ENCODE measurements around the gene FAM151B.
A peak's percentile ranks its signal among the peaks of the same experiment; 100 is the strongest.
"Not testable (repeated sequence)": the region's sequence is repeated elsewhere in the genome, so short reads cannot be mapped to it uniquely, and the experiment has no call there.

Gene FAM151B

GRCh38 chr5:80507663-80508062 lies 19.8 kb downstream of the FAM151B start:
- DNase-seq, result no peak

GRCh38 chr5:80508844-80509243 lies 20.9 kb downstream of the FAM151B start:
- no peak for DNase-seq

- DNase-seq, result no peak
These were observed 21.5 kb downstream of the FAM151B start for GRCh38 chr5:80509362-80509761.

- DNase-seq, result no peak
These were observed 28.9 kb downstream of the FAM151B start for GRCh38 chr5:80516826-80517225.

GRCh38 chr5:80540691-80541090 lies 52.8 kb downstream of the FAM151B start:
- no peak for DNase-seq

- no peak for DNase-seq
These were observed 53.5 kb downstream of the FAM151B start for GRCh38 chr5:80541392-80541791.

- no peak for DNase-seq
These were observed 66.7 kb downstream of the FAM151B start for GRCh38 chr5:80554646-80555045.

GRCh38 chr5:80555099-80555498 lies 67.2 kb downstream of the FAM151B start:
- DNase-seq, result no peak

- DNase-seq, result no peak
These were observed 71.3 kb downstream of the FAM151B start for GRCh38 chr5:80559244-80559643.

GRCh38 chr5:80565330-80565729 lies 77.4 kb downstream of the FAM151B start:
- no peak for DNase-seq

GRCh38 chr5:80566711-80567259 lies 78.9 kb downstream of the FAM151B start:
- no peak for DNase-seq

GRCh38 chr5:80568251-80568650 lies 80.4 kb downstream of the FAM151B start:
- DNase-seq, result no peak

- DNase-seq, result peak in 1 of 2 experiments; percentile 27
These were observed 81.4 kb downstream of the FAM151B start for GRCh38 chr5:80569086-80569960.

GRCh38 chr5:80569961-80570786 lies 82.3 kb downstream of the FAM151B start, which contains the start of gene ANKRD34B:
ANKRD34B (minus strand) TSS chr5:80570280; CDS start chr5:80560019, 10,261 bp downstream.
- peak in 1 of 2 experiments; percentile 57 for DNase-seq

- DNase-seq, result no peak
These were observed 85.2 kb downstream of the FAM151B start for GRCh38 chr5:80573062-80573461.

- DNase-seq, result no peak
These were observed 88.5 kb downstream of the FAM151B start for GRCh38 chr5:80576383-80576782.

- DNase-seq, result no peak
These were observed 89.8 kb downstream of the FAM151B start for GRCh38 chr5:80577707-80578106.

- no peak for DNase-seq
These were observed 91.2 kb downstream of the FAM151B start for GRCh38 chr5:80579050-80579449.

GRCh38 chr5:80580291-80580690 lies 92.4 kb downstream of the FAM151B start:
- not testable (repeated sequence) for DNase-seq

GRCh38 chr5:80584770-80585169 lies 96.9 kb downstream of the FAM151B start:
- DNase-seq, result no peak

GRCh38 chr5:80588858-80589540 lies 101.1 kb downstream of the FAM151B start:
- DNase-seq, result no peak

- DNase-seq, result no peak
These were observed 102.9 kb downstream of the FAM151B start for GRCh38 chr5:80590766-80591165.

GRCh38 chr5:80591352-80591751 lies 103.5 kb downstream of the FAM151B start:
- DNase-seq, result no peak

Data from NCI-H526 (cell line).